ENCODE data around the gene DLK2. TPM values are rescaled to one million over a fixed set of nuclear protein-coding genes. Genes with fewer than 3 reads are reported as not detected.

Gene DLK2
- total and polyA plus RNA-seq, 2 of the 13 experiments (the other 11 are each of a cell fraction or from before 2014, with no cell fraction given): 1.2 to 3.8 TPM

GRCh38 chr6:43477235-43478007 is 22.1 kb upstream of the DLK2 start, which contains the start of gene TJAP1 (continued):
- TF ChIP-seq ZNF781 (CRISPR knock-in tag; IDR thresholded peaks at IDR 0.05; ENCODE audit: borderline replicate concordance, not compliant biosample characterization): peak; percentile 76
- peak; percentile 83; the same call in 1 of the 2 replicates for TF ChIP-seq NRL (CRISPR knock-in tag; IDR thresholded peaks at IDR 0.05; ENCODE audit: borderline replicate concordance)
- TF ChIP-seq POLR2AphosphoS5 (IDR thresholded peaks at IDR 0.05; ENCODE audit: low read depth, low read length): peak; percentile 96
- TF ChIP-seq, protein P1, sequence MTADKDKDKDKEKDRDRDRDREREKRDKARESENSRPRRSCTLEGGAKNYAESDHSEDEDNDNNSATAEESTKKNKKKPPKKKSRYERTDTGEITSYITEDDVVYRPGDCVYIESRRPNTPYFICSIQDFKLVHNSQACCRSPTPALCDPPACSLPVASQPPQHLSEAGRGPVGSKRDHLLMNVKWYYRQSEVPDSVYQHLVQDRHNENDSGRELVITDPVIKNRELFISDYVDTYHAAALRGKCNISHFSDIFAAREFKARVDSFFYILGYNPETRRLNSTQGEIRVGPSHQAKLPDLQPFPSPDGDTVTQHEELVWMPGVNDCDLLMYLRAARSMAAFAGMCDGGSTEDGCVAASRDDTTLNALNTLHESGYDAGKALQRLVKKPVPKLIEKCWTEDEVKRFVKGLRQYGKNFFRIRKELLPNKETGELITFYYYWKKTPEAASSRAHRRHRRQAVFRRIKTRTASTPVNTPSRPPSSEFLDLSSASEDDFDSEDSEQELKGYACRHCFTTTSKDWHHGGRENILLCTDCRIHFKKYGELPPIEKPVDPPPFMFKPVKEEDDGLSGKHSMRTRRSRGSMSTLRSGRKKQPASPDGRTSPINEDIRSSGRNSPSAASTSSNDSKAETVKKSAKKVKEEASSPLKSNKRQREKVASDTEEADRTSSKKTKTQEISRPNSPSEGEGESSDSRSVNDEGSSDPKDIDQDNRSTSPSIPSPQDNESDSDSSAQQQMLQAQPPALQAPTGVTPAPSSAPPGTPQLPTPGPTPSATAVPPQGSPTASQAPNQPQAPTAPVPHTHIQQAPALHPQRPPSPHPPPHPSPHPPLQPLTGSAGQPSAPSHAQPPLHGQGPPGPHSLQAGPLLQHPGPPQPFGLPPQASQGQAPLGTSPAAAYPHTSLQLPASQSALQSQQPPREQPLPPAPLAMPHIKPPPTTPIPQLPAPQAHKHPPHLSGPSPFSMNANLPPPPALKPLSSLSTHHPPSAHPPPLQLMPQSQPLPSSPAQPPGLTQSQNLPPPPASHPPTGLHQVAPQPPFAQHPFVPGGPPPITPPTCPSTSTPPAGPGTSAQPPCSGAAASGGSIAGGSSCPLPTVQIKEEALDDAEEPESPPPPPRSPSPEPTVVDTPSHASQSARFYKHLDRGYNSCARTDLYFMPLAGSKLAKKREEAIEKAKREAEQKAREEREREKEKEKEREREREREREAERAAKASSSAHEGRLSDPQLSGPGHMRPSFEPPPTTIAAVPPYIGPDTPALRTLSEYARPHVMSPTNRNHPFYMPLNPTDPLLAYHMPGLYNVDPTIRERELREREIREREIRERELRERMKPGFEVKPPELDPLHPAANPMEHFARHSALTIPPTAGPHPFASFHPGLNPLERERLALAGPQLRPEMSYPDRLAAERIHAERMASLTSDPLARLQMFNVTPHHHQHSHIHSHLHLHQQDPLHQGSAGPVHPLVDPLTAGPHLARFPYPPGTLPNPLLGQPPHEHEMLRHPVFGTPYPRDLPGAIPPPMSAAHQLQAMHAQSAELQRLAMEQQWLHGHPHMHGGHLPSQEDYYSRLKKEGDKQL (CRISPR knock-in tag; IDR thresholded peaks at IDR 0.05; ENCODE audit: low read depth): no peak
- TF ChIP-seq MYC (CRISPR knock-in tag; IDR thresholded peaks at IDR 0.05; ENCODE audit: borderline replicate concordance): peak; percentile 72; the same call in 1 of the 2 replicates
- no peak for TF ChIP-seq PHF5A (CRISPR knock-in tag; IDR thresholded peaks at IDR 0.05; ENCODE audit: low read depth, unreplicated experiment)
- peak; percentile 91; the same call in 1 of the 2 replicates for TF ChIP-seq ZBTB20 (CRISPR knock-in tag; IDR thresholded peaks at IDR 0.05; ENCODE audit: borderline replicate concordance, low read depth)
- TF ChIP-seq NFATC3 (CRISPR knock-in tag; IDR thresholded peaks at IDR 0.05): no peak
- no peak for TF ChIP-seq GZF1 (CRISPR knock-in tag; IDR thresholded peaks at IDR 0.05)
- no peak for TF ChIP-seq DBP (CRISPR knock-in tag; IDR thresholded peaks at IDR 0.05; ENCODE audit: not compliant biosample characterization)
- no peak for TF ChIP-seq KLF15 (CRISPR knock-in tag; IDR thresholded peaks at IDR 0.05; ENCODE audit: borderline replicate concordance)
- TF ChIP-seq FOXO1 (CRISPR knock-in tag; IDR thresholded peaks at IDR 0.05): no peak
- TF ChIP-seq CREBL2 (CRISPR knock-in tag; IDR thresholded peaks at IDR 0.05; ENCODE audit: borderline replicate concordance): no peak
- TF ChIP-seq CBX1 (IDR thresholded peaks at IDR 0.05; ENCODE audit: low read depth): peak; percentile 31
- peak; percentile 44; the same call in 1 of the 2 replicates for TF ChIP-seq IKZF5 (CRISPR knock-in tag; IDR thresholded peaks at IDR 0.05)
- peak; percentile 87; the same call in 1 of the 2 replicates for TF ChIP-seq MTA1 (CRISPR knock-in tag; IDR thresholded peaks at IDR 0.05; ENCODE audit: borderline replicate concordance)
- peak; percentile 55; the same call in 1 of the 2 replicates for TF ChIP-seq ZNF772 (CRISPR knock-in tag; IDR thresholded peaks at IDR 0.05)
- TF ChIP-seq ETS1 (CRISPR knock-in tag; IDR thresholded peaks at IDR 0.05): no peak
- no peak for TF ChIP-seq HNRNPH1 (optimal IDR thresholded peaks at IDR 0.05; ENCODE audit: low read depth, low read length)
